ENCODE results near the gene ARHGAP45. TPM values are rescaled to one million over a fixed set of nuclear protein-coding genes. Genes with fewer than 3 reads are reported as not detected.
A peak's percentile ranks its signal among the peaks of the same experiment; 100 is the strongest.

Gene ARHGAP45
- total and polyA plus RNA-seq, 9 of the 15 experiments (the other 6 are each of a cell fraction or from before 2014, with no cell fraction given), result 0.08 to 22.1 (median 4.2) TPM

DNA sequence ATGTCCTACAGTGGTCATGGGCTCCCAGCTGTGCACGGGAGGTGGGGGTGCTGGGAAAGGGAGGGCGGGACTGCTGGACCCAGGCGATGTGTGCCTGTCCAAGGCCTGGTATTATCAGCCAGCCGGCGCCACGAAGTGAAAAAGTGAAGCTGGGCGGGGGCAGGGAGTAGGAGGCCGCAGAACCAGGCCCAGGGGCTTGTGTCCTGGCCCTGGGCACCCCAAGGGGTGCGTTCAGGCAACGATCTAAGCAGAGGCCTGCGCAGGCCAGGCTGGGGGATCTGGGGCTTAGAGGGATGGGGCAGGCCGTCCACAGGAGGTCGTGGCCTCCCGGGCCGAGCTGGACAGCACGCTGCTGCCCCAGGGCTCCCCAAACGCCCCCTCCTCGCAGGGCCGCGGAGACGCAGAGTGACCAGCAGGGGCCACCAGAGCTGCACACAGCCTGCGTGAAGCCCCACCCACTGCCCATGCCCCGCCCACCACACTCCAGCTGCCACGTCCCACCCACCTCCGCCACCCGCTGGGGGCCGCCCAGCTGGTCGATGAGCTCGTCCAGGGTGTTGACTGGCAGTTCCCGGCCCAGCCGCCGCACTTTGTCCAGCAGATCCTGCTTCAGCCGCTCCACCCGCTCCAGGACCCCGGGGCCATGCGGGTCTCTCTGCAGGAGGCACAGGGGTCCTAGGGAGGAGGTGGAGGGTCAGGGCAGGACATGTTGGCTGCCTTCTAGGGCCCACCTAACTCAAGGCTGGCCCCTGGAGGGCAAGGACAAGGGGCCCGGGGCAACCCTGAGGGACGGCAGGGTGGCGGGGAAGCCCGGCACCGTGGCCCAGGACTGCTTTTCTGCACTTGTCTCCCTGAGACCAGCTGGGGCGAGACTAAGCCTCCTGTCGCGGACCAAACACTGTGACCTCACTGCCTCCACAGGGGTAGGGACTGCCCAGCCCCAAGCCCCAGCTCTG lies 46.3 kb downstream of the ARHGAP45 start (continued):
- TF ChIP-seq PPARD (CRISPR knock-in tag; IDR thresholded peaks at IDR 0.05), result no peak
- no peak for TF ChIP-seq NR2C2 (CRISPR knock-in tag; IDR thresholded peaks at IDR 0.05)
- no peak for TF ChIP-seq NR2C2 (tag; IDR thresholded peaks at IDR 0.05)
- TF ChIP-seq, protein P1, sequence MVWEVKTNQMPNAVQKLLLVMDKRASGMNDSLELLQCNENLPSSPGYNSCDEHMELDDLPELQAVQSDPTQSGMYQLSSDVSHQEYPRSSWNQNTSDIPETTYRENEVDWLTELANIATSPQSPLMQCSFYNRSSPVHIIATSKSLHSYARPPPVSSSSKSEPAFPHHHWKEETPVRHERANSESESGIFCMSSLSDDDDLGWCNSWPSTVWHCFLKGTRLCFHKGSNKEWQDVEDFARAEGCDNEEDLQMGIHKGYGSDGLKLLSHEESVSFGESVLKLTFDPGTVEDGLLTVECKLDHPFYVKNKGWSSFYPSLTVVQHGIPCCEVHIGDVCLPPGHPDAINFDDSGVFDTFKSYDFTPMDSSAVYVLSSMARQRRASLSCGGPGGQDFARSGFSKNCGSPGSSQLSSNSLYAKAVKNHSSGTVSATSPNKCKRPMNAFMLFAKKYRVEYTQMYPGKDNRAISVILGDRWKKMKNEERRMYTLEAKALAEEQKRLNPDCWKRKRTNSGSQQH (CRISPR knock-in tag; IDR thresholded peaks at IDR 0.05), result no peak
- no peak for TF ChIP-seq NBN (IDR thresholded peaks at IDR 0.05; ENCODE audit: low read depth)
- TF ChIP-seq ZNF507 (tag; conservative IDR thresholded peaks at IDR 0.05), result no peak
- TF ChIP-seq ETS2 (tag; IDR thresholded peaks at IDR 0.05; ENCODE audit: borderline replicate concordance, poor library complexity, severe bottlenecking), result no peak
- no peak for TF ChIP-seq HDAC6 (IDR thresholded peaks at IDR 0.05; ENCODE audit: low read depth, low read length)
- no peak for TF ChIP-seq KDM5B (IDR thresholded peaks at IDR 0.05; ENCODE audit: insufficient replicate concordance, low read depth, low read length)
- TF ChIP-seq, protein P2, sequence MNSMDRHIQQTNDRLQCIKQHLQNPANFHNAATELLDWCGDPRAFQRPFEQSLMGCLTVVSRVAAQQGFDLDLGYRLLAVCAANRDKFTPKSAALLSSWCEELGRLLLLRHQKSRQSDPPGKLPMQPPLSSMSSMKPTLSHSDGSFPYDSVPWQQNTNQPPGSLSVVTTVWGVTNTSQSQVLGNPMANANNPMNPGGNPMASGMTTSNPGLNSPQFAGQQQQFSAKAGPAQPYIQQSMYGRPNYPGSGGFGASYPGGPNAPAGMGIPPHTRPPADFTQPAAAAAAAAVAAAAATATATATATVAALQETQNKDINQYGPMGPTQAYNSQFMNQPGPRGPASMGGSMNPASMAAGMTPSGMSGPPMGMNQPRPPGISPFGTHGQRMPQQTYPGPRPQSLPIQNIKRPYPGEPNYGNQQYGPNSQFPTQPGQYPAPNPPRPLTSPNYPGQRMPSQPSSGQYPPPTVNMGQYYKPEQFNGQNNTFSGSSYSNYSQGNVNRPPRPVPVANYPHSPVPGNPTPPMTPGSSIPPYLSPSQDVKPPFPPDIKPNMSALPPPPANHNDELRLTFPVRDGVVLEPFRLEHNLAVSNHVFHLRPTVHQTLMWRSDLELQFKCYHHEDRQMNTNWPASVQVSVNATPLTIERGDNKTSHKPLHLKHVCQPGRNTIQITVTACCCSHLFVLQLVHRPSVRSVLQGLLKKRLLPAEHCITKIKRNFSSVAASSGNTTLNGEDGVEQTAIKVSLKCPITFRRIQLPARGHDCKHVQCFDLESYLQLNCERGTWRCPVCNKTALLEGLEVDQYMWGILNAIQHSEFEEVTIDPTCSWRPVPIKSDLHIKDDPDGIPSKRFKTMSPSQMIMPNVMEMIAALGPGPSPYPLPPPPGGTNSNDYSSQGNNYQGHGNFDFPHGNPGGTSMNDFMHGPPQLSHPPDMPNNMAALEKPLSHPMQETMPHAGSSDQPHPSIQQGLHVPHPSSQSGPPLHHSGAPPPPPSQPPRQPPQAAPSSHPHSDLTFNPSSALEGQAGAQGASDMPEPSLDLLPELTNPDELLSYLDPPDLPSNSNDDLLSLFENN (IDR thresholded peaks at IDR 0.05; ENCODE audit: low read depth in 2 of 2, low read length in 2 of 2), result no peak
- TF ChIP-seq TCF3 (CRISPR knock-in tag; IDR thresholded peaks at IDR 0.05), result peak; percentile 9; the same call in 1 of the 2 replicates
- TF ChIP-seq, protein P3, sequence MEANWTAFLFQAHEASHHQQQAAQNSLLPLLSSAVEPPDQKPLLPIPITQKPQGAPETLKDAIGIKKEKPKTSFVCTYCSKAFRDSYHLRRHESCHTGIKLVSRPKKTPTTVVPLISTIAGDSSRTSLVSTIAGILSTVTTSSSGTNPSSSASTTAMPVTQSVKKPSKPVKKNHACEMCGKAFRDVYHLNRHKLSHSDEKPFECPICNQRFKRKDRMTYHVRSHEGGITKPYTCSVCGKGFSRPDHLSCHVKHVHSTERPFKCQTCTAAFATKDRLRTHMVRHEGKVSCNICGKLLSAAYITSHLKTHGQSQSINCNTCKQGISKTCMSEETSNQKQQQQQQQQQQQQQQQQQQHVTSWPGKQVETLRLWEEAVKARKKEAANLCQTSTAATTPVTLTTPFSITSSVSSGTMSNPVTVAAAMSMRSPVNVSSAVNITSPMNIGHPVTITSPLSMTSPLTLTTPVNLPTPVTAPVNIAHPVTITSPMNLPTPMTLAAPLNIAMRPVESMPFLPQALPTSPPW (CRISPR knock-in tag; IDR thresholded peaks at IDR 0.05), result peak; percentile 85
- TF ChIP-seq OTX1 (CRISPR knock-in tag; IDR thresholded peaks at IDR 0.05), result no peak
- TF ChIP-seq, protein P4, sequence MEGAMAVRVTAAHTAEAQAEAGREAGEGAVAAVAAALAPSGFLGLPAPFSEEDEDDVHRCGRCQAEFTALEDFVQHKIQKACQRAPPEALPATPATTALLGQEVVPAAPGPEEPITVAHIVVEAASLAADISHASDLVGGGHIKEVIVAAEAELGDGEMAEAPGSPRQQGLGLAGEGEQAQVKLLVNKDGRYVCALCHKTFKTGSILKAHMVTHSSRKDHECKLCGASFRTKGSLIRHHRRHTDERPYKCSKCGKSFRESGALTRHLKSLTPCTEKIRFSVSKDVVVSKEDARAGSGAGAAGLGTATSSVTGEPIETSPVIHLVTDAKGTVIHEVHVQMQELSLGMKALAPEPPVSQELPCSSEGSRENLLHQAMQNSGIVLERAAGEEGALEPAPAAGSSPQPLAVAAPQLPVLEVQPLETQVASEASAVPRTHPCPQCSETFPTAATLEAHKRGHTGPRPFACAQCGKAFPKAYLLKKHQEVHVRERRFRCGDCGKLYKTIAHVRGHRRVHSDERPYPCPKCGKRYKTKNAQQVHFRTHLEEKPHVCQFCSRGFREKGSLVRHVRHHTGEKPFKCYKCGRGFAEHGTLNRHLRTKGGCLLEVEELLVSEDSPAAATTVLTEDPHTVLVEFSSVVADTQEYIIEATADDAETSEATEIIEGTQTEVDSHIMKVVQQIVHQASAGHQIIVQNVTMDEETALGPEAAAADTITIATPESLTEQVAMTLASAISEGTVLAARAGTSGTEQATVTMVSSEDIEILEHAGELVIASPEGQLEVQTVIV (CRISPR knock-in tag; IDR thresholded peaks at IDR 0.05; ENCODE audit: borderline replicate concordance), result no peak
- no peak for TF ChIP-seq ZKSCAN1 (IDR thresholded peaks at IDR 0.05; ENCODE audit: low read depth, low read length)
- no peak for TF ChIP-seq THRAP3 (IDR thresholded peaks at IDR 0.05; ENCODE audit: borderline replicate concordance)
- no peak for TF ChIP-seq HLTF (IDR thresholded peaks at IDR 0.05)
- TF ChIP-seq DACH1 (IDR thresholded peaks at IDR 0.05; ENCODE audit: partially characterized antibody), result peak; percentile 97
- no peak for TF ChIP-seq ADNP (tag; IDR thresholded peaks at IDR 0.05)
